Measurements from ENCODE around the gene GBGT1.
A peak's percentile ranks its signal among the peaks of the same experiment; 100 is the strongest.
"Not testable (repeated sequence)": the region's sequence is repeated elsewhere in the genome, so short reads cannot be mapped to it uniquely, and the experiment has no call there.

Gene GBGT1

GRCh38 chr9:133195029-133195428, 31.3 kb upstream of the GBGT1 start:
- DNase-seq (ENCODE audit: low spot score): no peak

GRCh38 chr9:133194597-133194996, 30.9 kb upstream of the GBGT1 start:
- DNase-seq (ENCODE audit: low spot score): no peak

GRCh38 chr9:133191989-133192388, 28.3 kb upstream of the GBGT1 start:
- DNase-seq (ENCODE audit: low spot score): no peak

- no peak for DNase-seq (ENCODE audit: low spot score)
Observed at GRCh38 chr9:133189826-133190225, 26.1 kb upstream of the GBGT1 start.

GRCh38 chr9:133188843-133189180, 25.1 kb upstream of the GBGT1 start:
- no peak for DNase-seq (ENCODE audit: low spot score)

- no peak for DNase-seq (ENCODE audit: low spot score)
Observed at GRCh38 chr9:133188006-133188842, 24.5 kb upstream of the GBGT1 start.

GRCh38 chr9:133187561-133188005, 23.9 kb upstream of the GBGT1 start:
- DNase-seq (ENCODE audit: low spot score): no peak

- DNase-seq (ENCODE audit: low spot score): no peak
Observed at GRCh38 chr9:133186736-133187135, 23.0 kb upstream of the GBGT1 start.

- peak; percentile 49 for DNase-seq (ENCODE audit: low spot score)
Observed at GRCh38 chr9:133184971-133185370, 21.3 kb upstream of the GBGT1 start.

GRCh38 chr9:133182151-133182550, 18.4 kb upstream of the GBGT1 start:
- DNase-seq (ENCODE audit: low spot score): no peak

GRCh38 chr9:133181561-133181960, 17.8 kb upstream of the GBGT1 start:
- no peak for DNase-seq (ENCODE audit: low spot score)

- no peak for DNase-seq (ENCODE audit: low spot score)
Observed at GRCh38 chr9:133180953-133181352, 17.2 kb upstream of the GBGT1 start.

GRCh38 chr9:133173056-133173455, 9.3 kb upstream of the GBGT1 start:
- no peak for DNase-seq (ENCODE audit: low spot score)

GRCh38 chr9:133171161-133171961, 7.6 kb upstream of the GBGT1 start:
- DNase-seq (ENCODE audit: low spot score): no peak

GRCh38 chr9:133170716-133171115, 7.0 kb upstream of the GBGT1 start:
- DNase-seq (ENCODE audit: low spot score): no peak

GRCh38 chr9:133169687-133170086, 6.0 kb upstream of the GBGT1 start:
- DNase-seq (ENCODE audit: low spot score): not testable (repeated sequence)

GRCh38 chr9:133169102-133169501, 5.4 kb upstream of the GBGT1 start:
- no peak for DNase-seq (ENCODE audit: low spot score)

GRCh38 chr9:133168432-133168831, 4.7 kb upstream of the GBGT1 start:
- DNase-seq (ENCODE audit: low spot score): no peak

- DNase-seq (ENCODE audit: low spot score): no peak
Observed at GRCh38 chr9:133167769-133168168, 4.1 kb upstream of the GBGT1 start.

- DNase-seq (ENCODE audit: low spot score): no peak
Observed at GRCh38 chr9:133167096-133167730, 3.5 kb upstream of the GBGT1 start.

- no peak for DNase-seq (ENCODE audit: low spot score)
Observed at GRCh38 chr9:133166392-133166791, 2.7 kb upstream of the GBGT1 start.

GRCh38 chr9:133165452-133165730, 1.7 kb upstream of the GBGT1 start:
- DNase-seq (ENCODE audit: low spot score): no peak

GRCh38 chr9:133164191-133164590, 477 bp upstream of the GBGT1 start:
- DNase-seq (ENCODE audit: low spot score): no peak
